ENCODE data around the gene PXDN.
"Not testable (repeated sequence)": the region's sequence is repeated elsewhere in the genome, so short reads cannot be mapped to it uniquely, and the experiment has no call there.

Gene PXDN

GRCh38 chr2:1744446-1745170 is at the start of gene PXDN:
Gene PXDN (minus strand): TSS chr2:1744515. CDS start chr2:1744455, 60 bp downstream.
- DNase-seq = no peak

DNA sequence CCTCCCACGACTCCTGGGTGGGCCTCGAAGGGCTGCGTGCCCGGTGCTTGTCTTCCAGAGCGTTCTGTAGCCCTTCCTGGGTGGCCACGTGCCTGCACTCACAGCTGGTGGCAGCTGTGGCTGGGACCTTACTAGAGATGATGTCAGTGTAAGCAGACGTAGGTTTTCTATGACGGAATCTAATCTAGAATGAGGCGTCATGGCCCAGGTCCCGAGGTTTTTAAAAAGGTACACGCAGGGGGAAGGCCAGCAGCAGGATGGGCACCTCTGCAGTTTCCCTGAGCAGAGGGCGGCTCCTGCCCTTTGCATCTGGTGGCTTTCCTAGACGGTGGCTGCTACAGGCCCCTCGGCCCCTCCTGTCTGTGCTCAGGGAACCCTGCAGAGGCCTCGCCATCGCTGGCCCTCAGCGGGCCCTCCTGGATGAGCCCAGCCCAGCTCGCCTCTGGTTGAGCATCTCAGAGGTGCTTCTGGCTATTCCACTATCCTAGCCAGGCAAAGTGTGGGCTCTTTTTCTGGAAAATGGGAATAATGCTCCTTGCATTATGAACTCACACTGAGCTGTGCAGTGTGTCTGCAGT is 49.6 kb upstream of the PXDN start:
- no peak for DNase-seq

DNA sequence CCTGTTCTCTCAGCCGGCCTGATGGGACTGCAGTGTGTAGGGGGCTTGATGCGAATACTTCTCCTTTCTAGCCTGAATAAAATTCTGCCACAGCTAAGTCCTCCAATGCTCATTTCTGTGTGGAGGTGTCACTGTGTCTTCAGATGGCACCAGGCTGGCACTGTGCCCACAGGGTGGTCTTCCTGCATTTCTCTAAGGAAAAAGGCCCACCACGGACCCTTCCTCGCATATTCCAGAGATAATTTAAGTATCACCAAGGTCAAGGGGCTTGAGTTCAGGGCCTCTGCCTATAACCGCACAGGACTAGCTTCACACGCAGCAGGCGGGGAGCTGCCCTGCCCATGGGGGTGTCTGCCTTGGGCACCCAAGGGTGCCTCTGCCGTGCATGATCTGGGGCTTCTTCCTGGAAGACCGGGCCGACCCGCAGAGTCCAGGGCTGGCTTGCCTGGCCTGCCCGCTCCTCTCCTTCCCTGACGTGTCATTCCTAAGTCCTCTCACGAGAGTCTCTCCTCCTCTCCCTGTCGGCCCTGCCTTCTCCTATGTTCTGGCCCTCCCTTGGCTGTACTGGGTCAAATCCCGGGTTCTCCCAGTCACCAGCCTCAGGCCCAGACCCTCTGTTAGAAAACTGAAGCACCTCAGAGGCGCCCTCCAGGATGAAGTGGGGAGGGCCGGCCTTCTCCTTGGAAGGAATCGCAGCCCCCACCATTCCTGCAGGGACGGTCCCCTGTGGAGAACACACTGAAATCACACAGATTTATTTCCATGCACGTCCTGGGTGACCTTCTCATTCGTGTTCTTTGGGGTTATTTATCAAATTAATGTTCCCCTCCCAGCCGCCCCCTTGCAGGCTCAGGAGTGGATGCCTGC is 48.9 kb upstream of the PXDN start:
- no peak for DNase-seq

- DNase-seq = no peak
Observed at GRCh38 chr2:1791685-1792435, 47.5 kb upstream of the PXDN start.

DNA sequence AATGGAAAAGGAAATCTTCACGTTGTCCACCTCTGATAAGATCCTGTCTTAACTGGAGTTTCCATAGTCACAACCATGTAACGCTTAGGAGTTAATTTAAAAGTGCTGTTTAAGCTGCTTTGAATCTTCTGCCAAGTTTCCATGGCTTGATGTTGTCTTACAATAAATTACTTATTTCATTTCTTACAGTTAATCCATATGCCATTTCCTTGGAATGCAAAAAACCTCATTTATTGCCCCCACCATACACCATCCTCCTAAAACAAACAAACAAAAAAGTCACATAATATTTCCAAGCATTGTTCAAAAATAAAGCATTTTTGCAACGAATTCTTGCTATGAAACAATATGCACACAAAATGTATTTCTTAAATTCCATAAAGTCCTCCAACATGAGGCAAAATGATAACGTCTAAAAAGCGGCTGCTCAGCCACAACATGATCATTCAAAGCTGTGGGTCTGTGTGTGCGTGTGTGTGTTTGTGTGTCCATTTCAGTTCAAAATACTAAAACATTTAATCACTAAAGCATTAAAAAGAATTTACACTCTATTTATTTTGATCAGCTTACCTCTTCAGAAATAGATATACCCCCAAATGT is 46.8 kb upstream of the PXDN start:
- DNase-seq = no peak

DNA sequence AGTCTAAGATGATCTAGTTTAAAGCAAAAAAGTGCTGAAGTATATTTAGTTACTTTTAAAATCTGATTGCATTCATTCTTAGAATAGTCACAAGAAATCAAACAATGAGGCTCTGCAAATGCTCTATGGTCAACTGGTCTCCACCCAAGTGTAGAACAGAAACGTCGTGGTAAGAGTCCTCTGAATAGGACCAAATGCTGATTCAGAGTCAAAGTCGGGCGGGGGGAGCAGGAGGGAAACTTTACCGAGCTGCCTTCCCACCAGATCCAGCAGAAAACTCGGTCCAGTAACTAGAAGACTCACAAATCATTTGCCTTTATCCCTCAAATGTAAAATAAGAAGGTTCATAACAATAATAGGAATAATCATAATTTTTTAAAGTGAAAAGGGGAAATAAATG is 46.2 kb upstream of the PXDN start:
- no peak for DNase-seq

DNA sequence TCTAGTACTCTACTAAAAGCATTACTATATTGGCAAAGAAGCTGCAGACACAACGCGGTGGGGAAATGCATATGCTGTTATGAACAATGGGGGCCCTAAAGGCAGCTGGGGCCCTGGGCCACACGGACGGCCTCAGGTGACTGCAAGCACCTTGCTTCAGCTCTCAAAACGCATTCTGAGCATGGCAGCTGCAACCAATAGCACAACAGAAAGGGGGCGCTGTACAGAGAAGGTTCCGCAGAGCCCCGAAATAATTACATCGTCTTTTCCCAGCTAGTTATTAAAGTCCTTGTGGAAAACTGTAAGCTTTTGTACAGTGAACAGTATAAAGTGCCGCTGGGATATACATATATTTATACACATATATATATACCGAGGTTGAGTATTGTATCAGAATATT is 45.3 kb upstream of the PXDN start:
- DNase-seq = no peak

DNA sequence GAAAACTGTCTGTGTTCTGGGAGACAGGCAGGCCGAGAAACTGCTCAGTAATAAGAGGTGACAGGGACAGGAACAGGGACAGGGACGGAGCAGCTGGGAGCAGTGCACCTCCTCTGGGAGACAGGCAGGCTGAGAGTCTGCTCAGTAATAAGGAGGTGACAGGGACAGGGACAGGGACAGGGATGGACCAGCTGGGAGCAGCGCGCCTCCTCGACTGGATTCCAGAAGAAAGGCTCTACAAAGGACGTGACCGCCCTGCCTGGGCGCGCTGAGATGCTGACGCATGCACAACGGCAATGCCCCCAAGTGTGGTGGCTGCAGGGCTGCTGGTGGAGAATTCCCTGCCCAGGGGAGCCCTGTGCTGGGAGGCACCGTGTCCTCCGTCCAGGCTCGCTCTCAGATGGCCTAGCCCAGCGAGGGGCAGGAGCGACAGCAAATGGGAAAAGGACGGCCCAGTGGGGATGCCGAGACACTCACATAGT is 44.2 kb upstream of the PXDN start:
- no peak for DNase-seq

DNA sequence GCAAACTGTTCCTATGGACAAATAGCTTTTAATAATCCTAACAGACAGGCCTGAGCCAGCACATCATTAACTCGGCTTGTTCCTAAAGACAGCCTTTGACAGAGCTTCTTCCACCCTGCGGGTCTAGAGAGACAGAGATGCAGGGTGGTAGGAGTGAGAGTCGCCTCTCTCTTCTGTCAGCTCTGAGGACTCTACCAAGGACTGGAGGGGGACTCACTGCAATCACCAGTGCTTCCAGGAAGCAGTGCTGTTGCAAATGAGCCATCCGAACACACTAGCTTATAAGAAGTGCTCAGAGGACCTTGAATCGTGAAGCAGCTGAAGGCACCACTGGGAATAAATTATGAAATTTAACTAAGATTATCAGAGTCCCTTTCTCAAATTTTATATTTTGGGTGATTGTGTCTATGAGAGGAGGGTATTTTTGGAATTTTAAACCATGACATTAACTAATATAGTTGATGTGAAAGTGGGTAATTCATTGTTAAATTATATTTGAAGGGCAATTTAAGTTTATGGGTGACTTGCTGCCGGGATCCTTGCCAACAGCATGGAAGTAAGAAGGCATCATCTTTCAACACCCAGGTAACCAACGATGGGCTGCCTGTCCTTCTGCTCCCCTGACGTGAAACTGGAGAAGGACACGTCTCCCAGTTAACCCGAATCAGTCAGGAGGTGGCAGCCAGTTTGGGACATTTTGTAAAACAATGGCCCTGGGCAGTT is 43.6 kb upstream of the PXDN start:
- no peak for DNase-seq

DNA sequence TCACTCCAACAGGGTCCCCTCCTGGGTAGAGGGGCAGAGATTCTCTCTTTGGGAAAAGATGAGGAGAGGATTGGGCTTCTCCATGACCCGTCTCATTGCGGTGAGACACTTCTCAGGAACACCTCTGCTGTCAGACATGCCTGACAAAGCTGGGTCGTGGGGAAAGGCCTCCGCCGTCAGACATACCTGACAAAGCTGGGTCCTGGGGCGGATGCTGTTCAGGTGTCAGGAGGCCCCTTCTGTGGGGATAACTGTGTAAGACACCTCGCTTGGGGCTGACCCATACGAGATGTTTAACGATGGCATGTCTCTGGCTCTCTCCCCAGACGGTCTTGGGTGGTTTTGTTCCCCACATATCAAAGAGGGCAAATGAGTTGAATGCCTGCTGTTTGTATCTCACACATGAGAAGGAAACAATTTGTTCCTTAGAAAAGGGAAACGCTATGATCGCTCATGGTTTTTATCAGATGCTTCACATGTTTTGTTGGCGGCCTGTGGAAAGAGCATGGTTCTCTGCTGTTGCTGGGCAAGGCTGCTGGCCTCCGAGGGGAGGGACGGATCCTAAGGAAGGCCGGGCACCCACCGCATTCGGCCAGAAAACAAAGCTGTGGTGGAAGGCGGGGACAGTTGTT is 40.8 kb upstream of the PXDN start:
- DNase-seq = no peak

DNA sequence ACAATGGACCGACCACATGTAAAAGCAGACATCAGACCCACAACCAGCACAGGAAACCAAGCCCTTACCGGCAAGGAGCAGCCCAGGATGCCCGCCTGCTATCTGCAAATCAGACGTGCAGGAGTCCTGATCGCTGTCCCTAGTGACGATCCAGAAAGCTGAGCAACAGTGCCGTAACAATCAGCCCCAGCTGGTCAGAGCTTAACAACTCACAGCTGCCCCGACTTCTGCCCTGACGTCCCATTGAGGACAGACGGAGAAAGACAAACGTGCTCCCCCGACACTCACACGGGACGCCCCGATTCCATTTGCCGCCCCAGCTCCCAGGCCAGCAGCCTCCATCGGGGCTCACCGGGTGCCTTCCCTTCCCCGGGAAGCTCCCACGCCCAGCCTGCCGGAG is 39.8 kb upstream of the PXDN start:
- no peak for DNase-seq

- no peak for DNase-seq
Observed at GRCh38 chr2:1782514-1782913, 38.2 kb upstream of the PXDN start.

DNA sequence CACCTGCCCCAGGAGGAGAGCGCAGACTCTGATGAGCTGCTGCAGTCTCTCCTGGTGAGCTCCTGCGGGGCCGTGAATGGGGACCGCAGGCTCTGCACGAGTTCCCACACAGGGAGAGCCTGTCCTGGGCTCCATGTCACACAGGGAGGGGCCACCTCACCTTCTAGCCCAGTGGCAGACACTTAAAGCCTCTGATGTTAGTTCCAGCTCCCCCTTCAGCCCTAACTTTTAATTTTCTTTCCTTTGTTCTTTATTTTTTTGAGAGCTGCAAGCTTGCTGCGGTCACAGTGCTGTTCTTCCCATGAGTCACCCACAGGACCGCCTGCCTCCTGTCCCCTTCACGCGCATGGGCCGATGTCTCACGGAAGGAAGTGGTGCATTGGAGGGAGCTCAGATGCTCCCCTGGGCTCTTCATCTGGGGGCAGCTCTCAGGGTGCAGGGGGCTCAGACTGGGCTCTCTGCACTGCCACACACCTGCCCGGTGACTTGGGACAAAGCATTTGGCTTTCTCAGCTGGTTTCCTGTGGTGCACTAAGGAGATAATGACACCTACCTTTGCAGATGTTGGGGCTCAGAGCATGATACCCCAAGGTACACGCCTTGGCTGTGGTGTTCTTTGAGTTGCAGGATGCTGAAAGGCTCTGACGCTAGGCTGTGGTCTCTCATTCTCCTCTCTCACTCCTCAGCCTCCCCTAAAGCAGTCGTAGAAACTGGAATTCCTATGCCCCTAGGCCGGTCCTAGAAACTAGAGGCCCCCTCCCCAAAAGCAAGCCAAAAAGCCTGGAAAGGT is 37.2 kb upstream of the PXDN start:
- no peak for DNase-seq

GRCh38 chr2:1780693-1781092 is 36.4 kb upstream of the PXDN start:
- no peak for DNase-seq

- DNase-seq = not testable (repeated sequence)
Observed at GRCh38 chr2:1780054-1780453, 35.7 kb upstream of the PXDN start.

- no peak for DNase-seq
Observed at GRCh38 chr2:1778566-1778965, 34.3 kb upstream of the PXDN start.

DNA sequence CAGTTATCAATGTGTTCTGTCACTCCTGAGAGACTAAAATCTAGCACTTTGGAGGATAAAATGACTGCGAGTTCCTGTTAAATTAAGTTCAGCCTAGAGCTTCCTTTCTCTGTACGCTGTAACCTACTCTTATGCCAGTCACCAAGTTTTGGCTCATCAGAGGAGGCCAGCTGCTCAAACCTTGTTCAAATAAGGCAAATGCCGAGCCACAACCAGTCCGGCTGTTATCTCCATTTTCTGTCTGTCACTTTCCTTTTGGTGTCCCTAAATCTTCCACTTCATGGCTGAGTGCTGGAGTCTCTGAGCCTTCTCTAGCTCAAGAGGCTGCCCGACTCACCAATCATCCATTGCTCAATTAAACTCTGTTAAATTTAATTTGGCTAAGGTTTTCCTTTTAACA is 33.5 kb upstream of the PXDN start:
- no peak for DNase-seq

DNA sequence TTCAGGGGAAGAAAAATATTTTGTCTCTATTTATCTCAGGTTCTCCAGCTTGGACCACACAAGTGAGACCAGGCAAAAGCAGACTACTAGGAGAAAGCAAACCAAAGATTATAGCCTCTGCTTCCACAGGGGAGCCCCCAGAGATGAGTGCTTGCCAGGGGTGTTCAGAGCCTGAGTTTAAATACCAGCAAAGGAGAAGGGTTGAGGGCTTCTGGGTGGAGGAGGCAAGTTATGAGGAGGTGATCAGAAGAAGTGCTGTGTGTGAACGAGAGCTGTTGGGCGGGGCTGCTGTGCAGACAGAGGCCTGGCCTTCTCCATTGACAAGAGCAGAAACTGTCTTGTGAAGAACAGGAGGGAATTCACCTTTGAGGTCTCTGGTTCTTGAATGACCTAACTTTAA is 32.8 kb upstream of the PXDN start:
- no peak for DNase-seq

GRCh38 chr2:1775511-1776035 is 31.3 kb upstream of the PXDN start:
- no peak for DNase-seq

DNA sequence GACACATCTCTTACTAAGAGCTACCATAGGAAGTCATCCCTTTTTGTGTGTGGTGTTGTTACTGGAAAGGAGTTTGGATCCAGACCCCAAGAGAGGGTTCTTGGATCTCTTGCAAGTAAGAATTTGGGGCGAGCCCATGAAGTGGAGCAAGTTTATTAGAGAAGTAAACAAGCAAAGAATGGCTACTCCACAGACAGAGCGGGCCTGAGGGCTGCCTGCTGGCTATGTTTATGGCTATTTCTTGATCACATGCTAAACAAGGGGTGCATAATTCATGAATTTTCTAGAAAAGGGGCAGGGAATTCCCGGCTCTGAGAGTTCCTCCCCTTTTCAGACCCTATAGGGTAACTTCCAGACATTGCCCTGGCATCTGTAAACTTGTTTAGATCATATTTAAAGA is 30.6 kb upstream of the PXDN start:
- no peak for DNase-seq
